ENCODE results near the gene CELF5. TPM values are rescaled to one million over a fixed set of nuclear protein-coding genes. Genes with fewer than 3 reads are reported as not detected.
A peak's percentile ranks its signal among the peaks of the same experiment; 100 is the strongest.

Gene CELF5
- total RNA-seq, 6 experiments from 2014 or later: 0.07 to 1.6 (median 0.34) TPM

- Histone ChIP-seq H3K36me3 (no peaks in the 10 kb centered on the region), H3K4me3 (no peak overlapping the region), H3K9me3 (no peaks in the 10 kb centered on the region), H3K4me1 (no peaks in the 10 kb centered on the region), H3K27me3 (no peaks in the 10 kb centered on the region), H3K27ac (no peak overlapping the region)
- no peak for DNase-seq
- 48% methylated on average over 3 of the region's 7 CpGs for WGBS (ENCODE audit: insufficient coverage, low coverage, low lambda C conversion rate, missing lambda C conversion rate)
- peak; percentile 48 to 63 (median 54) for ATAC-seq
- TF ChIP-seq POLR2A (IDR thresholded peaks at IDR 0.05): no peak
- TF ChIP-seq, protein P1, sequence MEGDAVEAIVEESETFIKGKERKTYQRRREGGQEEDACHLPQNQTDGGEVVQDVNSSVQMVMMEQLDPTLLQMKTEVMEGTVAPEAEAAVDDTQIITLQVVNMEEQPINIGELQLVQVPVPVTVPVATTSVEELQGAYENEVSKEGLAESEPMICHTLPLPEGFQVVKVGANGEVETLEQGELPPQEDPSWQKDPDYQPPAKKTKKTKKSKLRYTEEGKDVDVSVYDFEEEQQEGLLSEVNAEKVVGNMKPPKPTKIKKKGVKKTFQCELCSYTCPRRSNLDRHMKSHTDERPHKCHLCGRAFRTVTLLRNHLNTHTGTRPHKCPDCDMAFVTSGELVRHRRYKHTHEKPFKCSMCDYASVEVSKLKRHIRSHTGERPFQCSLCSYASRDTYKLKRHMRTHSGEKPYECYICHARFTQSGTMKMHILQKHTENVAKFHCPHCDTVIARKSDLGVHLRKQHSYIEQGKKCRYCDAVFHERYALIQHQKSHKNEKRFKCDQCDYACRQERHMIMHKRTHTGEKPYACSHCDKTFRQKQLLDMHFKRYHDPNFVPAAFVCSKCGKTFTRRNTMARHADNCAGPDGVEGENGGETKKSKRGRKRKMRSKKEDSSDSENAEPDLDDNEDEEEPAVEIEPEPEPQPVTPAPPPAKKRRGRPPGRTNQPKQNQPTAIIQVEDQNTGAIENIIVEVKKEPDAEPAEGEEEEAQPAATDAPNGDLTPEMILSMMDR (IDR thresholded peaks at IDR 0.05): peak; percentile 29 to 53 (median 48)
- intact Hi-C loops (cut with DNase I): no loop called here
Observed at GRCh38 chr19:3250675-3251074, 26.2 kb downstream of the CELF5 start.

- ATAC-seq (no peak), DNase-seq (no peak)
- Histone ChIP-seq H3K27me3 (no peaks in the 10 kb centered on the region), H3K36me3 (no peaks in the 10 kb centered on the region), H3K27ac (no peak overlapping the region), H3K4me3 (no peak overlapping the region), H3K4me1 (no peaks in the 10 kb centered on the region), H3K9me3 (no peaks in the 10 kb centered on the region)
- intact Hi-C loops (cut with DNase I): no loop called here
- WGBS (ENCODE audit: insufficient coverage, low coverage, low lambda C conversion rate, missing lambda C conversion rate): 63% methylated on average over 8 of the region's 8 CpGs
- TF ChIP-seq, protein P1 (IDR thresholded peaks at IDR 0.05): no peak
- no peak for TF ChIP-seq POLR2A (IDR thresholded peaks at IDR 0.05)
Observed at GRCh38 chr19:3251229-3251628, 26.8 kb downstream of the CELF5 start.

GRCh38 chr19:3252650-3253049 lies 28.2 kb downstream of the CELF5 start:
- Histone ChIP-seq H3K9me3 (no peaks in the 10 kb centered on the region), H3K36me3 (no peaks in the 10 kb centered on the region), H3K27ac (no peak overlapping the region), H3K4me1 (no peaks in the 10 kb centered on the region), H3K4me3 (no peak overlapping the region), H3K27me3 (no peaks in the 10 kb centered on the region)
- intact Hi-C loops (cut with DNase I): no loop called here
- no peak for TF ChIP-seq POLR2A (IDR thresholded peaks at IDR 0.05)
- TF ChIP-seq, protein P1 (IDR thresholded peaks at IDR 0.05): no peak
- WGBS (ENCODE audit: insufficient coverage, low coverage, low lambda C conversion rate, missing lambda C conversion rate): 84% methylated on average over 2 of the region's 2 CpGs
- ATAC-seq: no peak
- no peak for DNase-seq

GRCh38 chr19:3253270-3253669 lies 28.8 kb downstream of the CELF5 start:
- DNase-seq: no peak
- H3K27ac ChIP-seq: no peak overlapping the region
- intact Hi-C loops (cut with DNase I): no loop called here
- 0% methylated on average over 1 of the region's 3 CpGs for WGBS (ENCODE audit: insufficient coverage, low coverage, low lambda C conversion rate, missing lambda C conversion rate)
- H3K4me1 ChIP-seq: no peaks in the 10 kb centered on the region
- H3K4me3 ChIP-seq: no peak overlapping the region
- ATAC-seq: no peak
- no peaks in the 10 kb centered on the region for H3K36me3 ChIP-seq
- H3K27me3 ChIP-seq: no peaks in the 10 kb centered on the region
- H3K9me3 ChIP-seq: no peaks in the 10 kb centered on the region
- TF ChIP-seq, protein P1 (IDR thresholded peaks at IDR 0.05): no peak
- no peak for TF ChIP-seq POLR2A (IDR thresholded peaks at IDR 0.05)

- Histone ChIP-seq H3K9me3 (no peaks in the 10 kb centered on the region), H3K27me3 (no peaks in the 10 kb centered on the region), H3K36me3 (no peaks in the 10 kb centered on the region), H3K4me1 (no peaks in the 10 kb centered on the region), H3K4me3 (no peak overlapping the region), H3K27ac (no peak overlapping the region)
- TF ChIP-seq, protein P1 (IDR thresholded peaks at IDR 0.05): no peak
- TF ChIP-seq POLR2A (IDR thresholded peaks at IDR 0.05): no peak
- intact Hi-C loops (cut with DNase I): no loop called here
- ATAC-seq: no peak
- DNase-seq: no peak
Observed at GRCh38 chr19:3254520-3254919, 30.1 kb downstream of the CELF5 start.

Data from right lobe of liver (tissue), 6 donors.